IMR-90 (cell line): ENCODE data around the gene SAMD1. TPM values are rescaled to one million over a fixed set of nuclear protein-coding genes. Genes with fewer than 3 reads are reported as not detected.

ENCODE experiments used
- ATAC-seq: fragments of 200-7000 bp; cut with Tn5 transposase; 2 replicates; pipeline ENCODE4 v1.9.1; 2020; ENCODE audit warnings: low read depth, mild to moderate bottlenecking, moderate library complexity
- BruUV-seq: library from RNA; stranded (reverse); fragments of 400-500 nt; replicated peaks from 2 replicates; lab custom pipeline; 2021; lab: Mats Ljungman, UMichigan
- CTCF ChIA-PET: fragments of 300-600 bp; formaldehyde crosslinking; extraction: SDS; loops from one replicate; lab custom pipeline; 2021; ENCODE audit warnings: antibody characterized with exemption; lab: Yijun Ruan, JAX
- POLR2A ChIA-PET: fragments of 300-600 bp; sonication (Branson Sonifier 250); formaldehyde crosslinking; loops from one replicate; lab custom pipeline; 2022; ENCODE audit warnings: antibody characterized with exemption; ENCODE audit not compliant: unreplicated experiment; lab: Charles Lee
- DNase-seq: peaks from one replicate; pipeline ENCODE4 v3.0.0; 2013
- H2AFZ ChIP-seq: replicated peaks from 2 replicates; pipeline ENCODE3; 2013; ENCODE audit warnings: low read length, mild to moderate bottlenecking; ENCODE audit not compliant: poor library complexity
- H2AK5ac ChIP-seq: 2 replicates; pipeline ENCODE4 v1.6.1; 2013; ENCODE audit warnings: low read depth, low read length, inconsistent platforms
- H2AK9ac ChIP-seq: replicated peaks from 2 replicates; pipeline ENCODE3; 2013; ENCODE audit warnings: mild to moderate bottlenecking, low read depth, low read length, moderate library complexity; ENCODE audit not compliant: poor library complexity
- H2BK120ac ChIP-seq: 2 replicates; pipeline ENCODE4 v1.6.1; 2013; ENCODE audit warnings: low read depth, low read length, inconsistent platforms
- H2BK15ac ChIP-seq: 3 replicates; pipeline ENCODE4 v1.6.1; 2013; ENCODE audit warnings: low read depth, low read length, inconsistent platforms
- H2BK20ac ChIP-seq: 2 replicates; pipeline ENCODE4 v1.6.1; 2013; ENCODE audit warnings: low read depth, mild to moderate bottlenecking, inconsistent platforms, low read length, moderate library complexity
- H2BK5ac ChIP-seq: 2 replicates; pipeline ENCODE4 v1.6.1; 2013; ENCODE audit warnings: mild to moderate bottlenecking, low read depth, low read length, inconsistent platforms; ENCODE audit not compliant: poor library complexity, severe bottlenecking
- H3K14ac ChIP-seq: replicated peaks from 2 replicates; pipeline ENCODE4 v1.6.1; 2013; ENCODE audit warnings: low read depth, low read length, inconsistent platforms
- H3K18ac ChIP-seq: 2 replicates; pipeline ENCODE4 v1.6.1; 2013; ENCODE audit warnings: low read depth, low read length, control low read depth
- H3K23ac ChIP-seq: 2 replicates; pipeline ENCODE4 v1.6.1; 2013; ENCODE audit warnings: low read depth, low read length, inconsistent platforms
- H3K27ac ChIP-seq: 2 replicates; pipeline ENCODE4 v1.5.1; 2013; ENCODE audit warnings: mild to moderate bottlenecking, control low read depth, low read length; ENCODE audit not compliant: insufficient read depth
- H3K27me3 ChIP-seq: 2 replicates; pipeline ENCODE4 v1.6.1; 2013; ENCODE audit warnings: low read length; ENCODE audit not compliant: control insufficient read depth, insufficient read depth
- H3K36me3 ChIP-seq: 2 replicates; pipeline ENCODE4 v1.6.1; 2013; ENCODE audit warnings: low read length, mixed read lengths; ENCODE audit not compliant: control insufficient read depth, insufficient read depth
- H3K4ac ChIP-seq: 2 replicates; pipeline ENCODE4 v1.6.1; 2013; ENCODE audit warnings: low read depth, low read length, inconsistent platforms
- H3K4me1 ChIP-seq: 2 replicates; pipeline ENCODE4 v1.6.1; 2013; ENCODE audit warnings: low read length, mixed read lengths; ENCODE audit not compliant: control insufficient read depth, insufficient read depth
- H3K4me2 ChIP-seq: 2 replicates; pipeline ENCODE4 v1.6.1; 2013; ENCODE audit warnings: low read depth, mild to moderate bottlenecking, control low read depth, low read length, moderate library complexity
- H3K4me3 ChIP-seq: 2 replicates; pipeline ENCODE4 v1.5.1; 2013; ENCODE audit warnings: low read depth, mild to moderate bottlenecking, control low read depth, low read length, moderate library complexity; ENCODE audit not compliant: insufficient read depth
- H3K56ac ChIP-seq: 2 replicates; pipeline ENCODE4 v1.6.1; 2013; ENCODE audit warnings: low read length, inconsistent platforms; ENCODE audit not compliant: insufficient read depth; ENCODE audit errors: extremely low read depth
- H3K79me1 ChIP-seq, 2 experiments: 2 replicates each; pipeline ENCODE4 v1.6.1; 2013; ENCODE audit warnings: low read length in 2 of 2, inconsistent platforms in 1 of 2, low read depth in 1 of 2
- H3K9ac ChIP-seq: 2 replicates; pipeline ENCODE4 v1.6.1; 2013; ENCODE audit warnings: low read depth, low read length, control low read depth
- H3K9me1 ChIP-seq: 2 replicates; pipeline ENCODE4 v1.6.1; 2013; ENCODE audit warnings: low read length, inconsistent platforms; ENCODE audit not compliant: insufficient read depth
- H3K9me3 ChIP-seq: 2 replicates; pipeline ENCODE4 v1.6.1; 2013; ENCODE audit warnings: low read length; ENCODE audit not compliant: control insufficient read depth, insufficient read depth
- H4K20me1 ChIP-seq: 2 replicates; pipeline ENCODE4 v1.6.1; 2013; ENCODE audit warnings: low read length, inconsistent platforms; ENCODE audit not compliant: insufficient read depth
- H4K5ac ChIP-seq: 2 replicates; pipeline ENCODE4 v1.6.1; 2013; ENCODE audit warnings: mild to moderate bottlenecking, low read depth, low read length, control low read depth
- H4K8ac ChIP-seq, 2 experiments: 2 replicates each; pipeline ENCODE4 v1.6.1; 2013; ENCODE audit warnings: low read depth in 2 of 2, low read length in 2 of 2, control low read depth in 1 of 2, inconsistent platforms in 1 of 2
- H4K91ac ChIP-seq: 2 replicates; pipeline ENCODE4 v1.6.1; 2013; ENCODE audit warnings: low read depth, low read length, inconsistent platforms; ENCODE audit not compliant: insufficient read depth
- BHLHE40 ChIP-seq: fragments of 150-350 bp; IDR thresholded peaks from 2 replicates; pipeline ENCODE4 v1.6.1; 2016; ENCODE audit warnings: mild to moderate bottlenecking, low read depth, low read length
- CEBPB ChIP-seq: IDR thresholded peaks from 2 replicates; pipeline ENCODE4 v1.6.1; 2012; ENCODE audit warnings: low read depth, low read length, improper control_type of control experiment
- CHD1 ChIP-seq: IDR thresholded peaks from 2 replicates; pipeline ENCODE4 v1.6.1; 2012; ENCODE audit warnings: low read depth, low read length, improper control_type of control experiment
- MAFK ChIP-seq: IDR thresholded peaks from 2 replicates; pipeline ENCODE4 v1.6.1; 2012; ENCODE audit warnings: low read depth, low read length, improper control_type of control experiment
- MXI1 ChIP-seq: IDR thresholded peaks from 2 replicates; pipeline ENCODE4 v1.6.1; 2012; ENCODE audit warnings: low read depth, mild to moderate bottlenecking, low read length, moderate library complexity, borderline replicate concordance
- POLR2A ChIP-seq: IDR thresholded peaks from 2 replicates; pipeline ENCODE4 v1.6.1; 2012; ENCODE audit warnings: mild to moderate bottlenecking, low read depth, low read length
- RAD21 ChIP-seq: IDR thresholded peaks from 2 replicates; pipeline ENCODE4 v1.6.1; 2012; ENCODE audit warnings: low read length, improper control_type of control experiment
- RCOR1 ChIP-seq: IDR thresholded peaks from 2 replicates; pipeline ENCODE4 v1.6.1; 2012; ENCODE audit warnings: mild to moderate bottlenecking, low read length, improper control_type of control experiment; ENCODE audit not compliant: insufficient replicate concordance
- RFX5 ChIP-seq: IDR thresholded peaks from 2 replicates; pipeline ENCODE4 v1.8.0; 2012; ENCODE audit warnings: low read depth, mild to moderate bottlenecking, low read length, moderate library complexity
- WGBS, 2 experiments: methylation state at CpG; one replicate each; pipeline versions ENCODE4 v1.1.5 to v1.1.7; 2013; ENCODE audit warnings: missing lambda C conversion rate in 2 of 2; ENCODE audit not compliant: insufficient read length in 1 of 2; ENCODE audit errors: extremely low coverage in 2 of 2; 5-methylcytosine and 5-hydroxymethylcytosine counted together
- dilution Hi-C: fragments of 300-500 bp; cut with HindIII; formaldehyde crosslinking; loops from one replicate; pipeline ENCODE4 v1.14.3; 2018; ENCODE audit warnings: low sequenced_read_pairs; ENCODE audit not compliant: unreplicated experiment
- in situ Hi-C: fragments of 300-500 bp; cut with MboI; formaldehyde crosslinking; loops from 3 replicates; pipeline ENCODE4 v1.14.3; 2019; ENCODE audit warnings: low sequenced_read_pairs, inconsistent platforms, mixed read lengths
- intact Hi-C: fragments of 100-400 bp; cut with micrococcal nuclease; formaldehyde crosslinking; loops from 2 replicates; pipeline ENCODE4 v1.10.0; 2022
- polyA plus RNA-seq, 3 experiments: library from polyadenylated mRNA; depleted of rRNA; stranded (reverse); fragments of >200 nt; gene quantifications; 2 replicates each; pipeline ENCODE4 v1.2.3, GENCODE V29; 2012; ENCODE audit warnings: low replicate concordance in 1 of 3
- total RNA-seq: library from RNA; depleted of rRNA; stranded (reverse); fragments of >200 nt; gene quantifications from 2 replicates; pipeline ENCODE4 v1.2.3, GENCODE V29; 2012
- TF ChIP-seq, protein P1 (sequence below): fragments of 150-350 bp; IDR thresholded peaks from 2 replicates; pipeline ENCODE4 v1.6.1; 2016; ENCODE audit warnings: low read depth, mild to moderate bottlenecking, low read length, moderate library complexity, borderline replicate concordance
- TF ChIP-seq, protein P2 (sequence below): fragments of 150-350 bp; IDR thresholded peaks from 2 replicates; pipeline ENCODE4 v1.6.1; 2017; ENCODE audit warnings: mild to moderate bottlenecking, antibody characterized with exemption, low read length, low read depth
- TF ChIP-seq, protein P3 (sequence below): conservative IDR thresholded peaks from 2 replicates; pipeline ENCODE4 v1.5.1; 2012; ENCODE audit warnings: mild to moderate bottlenecking, low read depth, low read length, improper control_type of control experiment

The SAMD1 gene
- total and polyA plus RNA-seq, 2 of the 4 experiments (the other 2 are of a cell fraction): 6.5 to 14.1 TPM

DNA sequence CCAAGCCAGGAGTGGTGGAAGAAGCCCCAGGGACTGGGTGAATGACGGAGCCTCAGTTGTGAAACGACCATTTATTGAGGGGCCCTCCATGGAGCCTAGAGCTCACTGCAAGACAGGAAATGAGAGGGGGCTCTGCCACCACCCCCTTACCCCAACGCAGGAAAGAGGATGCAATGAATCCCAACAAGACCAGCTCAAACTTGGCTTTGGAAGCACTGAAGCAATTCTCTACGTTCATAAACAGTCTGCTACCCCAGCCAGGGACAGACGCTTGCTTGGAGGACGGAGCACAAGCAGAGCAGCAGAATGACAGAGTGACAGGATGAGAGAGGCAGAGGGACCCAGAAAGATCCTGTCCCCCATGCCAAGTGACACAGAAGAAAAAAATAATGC lies 26.0 kb upstream of the SAMD1 start:
- Histone ChIP-seq H2AK5ac (peak overlapping the region; percentile 32), H3K23ac (peak overlapping the region; percentile 91), H2BK120ac (no peak overlapping the region), H3K14ac (peak overlapping the region; percentile 53), H4K5ac (no peak overlapping the region), H3K56ac (no peak overlapping the region), H3K27ac (peak overlapping the region; percentile 45; the same call in 1 of the 2 replicates), H3K9me3 (no peaks in the 10 kb centered on the region), H2AK9ac (peak overlapping the region; percentile 70), H3K79me1 (peaks cover 10 to 67% of the 10 kb centered on the region in 2 experiments), H2AFZ (peak overlapping the region; percentile 3), H3K4me2 (peak overlapping the region; percentile 98), H3K18ac (no peak overlapping the region), H2BK20ac (no peak overlapping the region), H3K9ac (peak overlapping the region; percentile 78), H3K36me3 (no peaks in the 10 kb centered on the region), H4K8ac (no peak overlapping the region), H4K91ac (no peak overlapping the region; the same call in 1 of the 2 replicates), H4K20me1 (peaks cover 8% of the 10 kb centered on the region), H3K27me3 (no peaks in the 10 kb centered on the region), H3K4me1 (peaks cover 26% of the 10 kb centered on the region), H3K4ac (peak overlapping the region; percentile 68), H2BK5ac (no peak overlapping the region), H3K9me1 (peaks cover 17% of the 10 kb centered on the region; the same call in 1 of the 2 replicates), H2BK15ac (no peak overlapping the region), H3K4me3 (peak overlapping the region; percentile 74)
- DNase-seq: no peak
- no peak for ATAC-seq
- in situ Hi-C loops (no loop called here), intact Hi-C loops (no loop called here), dilution Hi-C loops (no loop called here)
- POLR2A ChIA-PET: no interaction called here
- WGBS, 2 experiments: 0% methylated on average over 4 of the region's 6 CpGs; no CpG with 5 or more reads in 1 of the 2 experiments
- CTCF ChIA-PET: interaction anchor here (0.6 to 1.7 kb wide), 2 partner anchors 20 to 330 kb away, joined by 3 to 8 read pairs; partner anchors contain the start of gene ASF1B
- no TSS peak for BruUV-seq
- TF ChIP-seq, protein P1, sequence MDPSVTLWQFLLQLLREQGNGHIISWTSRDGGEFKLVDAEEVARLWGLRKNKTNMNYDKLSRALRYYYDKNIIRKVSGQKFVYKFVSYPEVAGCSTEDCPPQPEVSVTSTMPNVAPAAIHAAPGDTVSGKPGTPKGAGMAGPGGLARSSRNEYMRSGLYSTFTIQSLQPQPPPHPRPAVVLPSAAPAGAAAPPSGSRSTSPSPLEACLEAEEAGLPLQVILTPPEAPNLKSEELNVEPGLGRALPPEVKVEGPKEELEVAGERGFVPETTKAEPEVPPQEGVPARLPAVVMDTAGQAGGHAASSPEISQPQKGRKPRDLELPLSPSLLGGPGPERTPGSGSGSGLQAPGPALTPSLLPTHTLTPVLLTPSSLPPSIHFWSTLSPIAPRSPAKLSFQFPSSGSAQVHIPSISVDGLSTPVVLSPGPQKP: no peak
- TF ChIP-seq POLR2A: no peak
- TF ChIP-seq RCOR1: no peak
- TF ChIP-seq, protein P2, sequence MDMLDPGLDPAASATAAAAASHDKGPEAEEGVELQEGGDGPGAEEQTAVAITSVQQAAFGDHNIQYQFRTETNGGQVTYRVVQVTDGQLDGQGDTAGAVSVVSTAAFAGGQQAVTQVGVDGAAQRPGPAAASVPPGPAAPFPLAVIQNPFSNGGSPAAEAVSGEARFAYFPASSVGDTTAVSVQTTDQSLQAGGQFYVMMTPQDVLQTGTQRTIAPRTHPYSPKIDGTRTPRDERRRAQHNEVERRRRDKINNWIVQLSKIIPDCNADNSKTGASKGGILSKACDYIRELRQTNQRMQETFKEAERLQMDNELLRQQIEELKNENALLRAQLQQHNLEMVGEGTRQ: no peak
- TF ChIP-seq CEBPB: no peak
- no peak for TF ChIP-seq RAD21
- no peak for TF ChIP-seq BHLHE40
- TF ChIP-seq MAFK: no peak
- no peak for TF ChIP-seq RFX5
- TF ChIP-seq CHD1: no peak
- TF ChIP-seq MXI1: no peak
- TF ChIP-seq, protein P3, sequence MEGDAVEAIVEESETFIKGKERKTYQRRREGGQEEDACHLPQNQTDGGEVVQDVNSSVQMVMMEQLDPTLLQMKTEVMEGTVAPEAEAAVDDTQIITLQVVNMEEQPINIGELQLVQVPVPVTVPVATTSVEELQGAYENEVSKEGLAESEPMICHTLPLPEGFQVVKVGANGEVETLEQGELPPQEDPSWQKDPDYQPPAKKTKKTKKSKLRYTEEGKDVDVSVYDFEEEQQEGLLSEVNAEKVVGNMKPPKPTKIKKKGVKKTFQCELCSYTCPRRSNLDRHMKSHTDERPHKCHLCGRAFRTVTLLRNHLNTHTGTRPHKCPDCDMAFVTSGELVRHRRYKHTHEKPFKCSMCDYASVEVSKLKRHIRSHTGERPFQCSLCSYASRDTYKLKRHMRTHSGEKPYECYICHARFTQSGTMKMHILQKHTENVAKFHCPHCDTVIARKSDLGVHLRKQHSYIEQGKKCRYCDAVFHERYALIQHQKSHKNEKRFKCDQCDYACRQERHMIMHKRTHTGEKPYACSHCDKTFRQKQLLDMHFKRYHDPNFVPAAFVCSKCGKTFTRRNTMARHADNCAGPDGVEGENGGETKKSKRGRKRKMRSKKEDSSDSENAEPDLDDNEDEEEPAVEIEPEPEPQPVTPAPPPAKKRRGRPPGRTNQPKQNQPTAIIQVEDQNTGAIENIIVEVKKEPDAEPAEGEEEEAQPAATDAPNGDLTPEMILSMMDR: no peak
